WTC11 (cell line): ENCODE data around the gene DNAJC17. TPM values are rescaled to one million over a fixed set of nuclear protein-coding genes. Genes with fewer than 3 reads are reported as not detected.

Experiments used
- ATAC-seq: fragments of 200-7000 bp; cut with Tn5 transposase; 2 replicates; pipeline ENCODE4 v1.10.0; 2021; ENCODE audit warnings: mild to moderate bottlenecking, moderate library complexity
- CTCF ChIA-PET: fragments of 300-600 bp; sonication (Branson Sonifier 250); formaldehyde crosslinking; loops from one replicate; lab custom pipeline; 2021; ENCODE audit warnings: antibody characterized with exemption; lab: Charles Lee
- POLR2A ChIA-PET: fragments of 350-600 bp; sonication (Branson Sonifier 250); formaldehyde crosslinking; loops from one replicate; lab custom pipeline; 2021; ENCODE audit warnings: antibody characterized with exemption; lab: Charles Lee
- DNase-seq: peaks from one replicate; pipeline ENCODE4 v3.0.0; 2021; ENCODE audit warnings: low spot score
- H3K27ac Mint-ChIP-seq: 2 replicates; pipeline ENCODE4 v1.8.0; 2021; ENCODE audit warnings: mixed read lengths
- H3K27me3 Mint-ChIP-seq: 2 replicates; pipeline ENCODE4 v1.8.0; 2021; ENCODE audit warnings: low read depth, mild to moderate bottlenecking, moderate library complexity, mixed read lengths
- H3K36me3 Mint-ChIP-seq: 2 replicates; pipeline ENCODE4 v1.8.0; 2021; ENCODE audit warnings: mixed read lengths
- H3K4me1 Mint-ChIP-seq: 2 replicates; pipeline ENCODE4 v1.8.0; 2022; ENCODE audit warnings: mixed read lengths
- H3K4me3 Mint-ChIP-seq: 2 replicates; pipeline ENCODE4 v1.8.0; 2021; ENCODE audit warnings: mild to moderate bottlenecking, moderate library complexity, mixed read lengths
- H3K9me3 Mint-ChIP-seq: 2 replicates; pipeline ENCODE4 v1.8.0; 2021; ENCODE audit warnings: mixed read lengths
- CREM ChIP-seq: sonication (generic); formaldehyde crosslinking; IDR thresholded peaks from 2 replicates; pipeline ENCODE4 v1.8.1; 2022; ENCODE audit warnings: mild to moderate bottlenecking, missing genetic modification reagents, moderate library complexity
- FOXK1 ChIP-seq: sonication (generic); formaldehyde crosslinking; IDR thresholded peaks from 2 replicates; pipeline ENCODE4 v1.8.0; 2022; ENCODE audit warnings: mild to moderate bottlenecking, moderate library complexity, missing genetic modification reagents
- MXD4 ChIP-seq: fragments of 250-450 bp; sonication (Bioruptor Pico); IDR thresholded peaks from 2 replicates; pipeline ENCODE4 v1.8.0; 2021; ENCODE audit warnings: mild to moderate bottlenecking, moderate library complexity, borderline replicate concordance
- NFE2L1 ChIP-seq: sonication (generic); formaldehyde crosslinking; IDR thresholded peaks from 2 replicates; pipeline ENCODE4 v1.8.1; 2023; ENCODE audit warnings: missing genetic modification reagents
- NR2C2 ChIP-seq: sonication (generic); formaldehyde crosslinking; IDR thresholded peaks from 2 replicates; pipeline ENCODE4 v1.8.0; 2022; ENCODE audit warnings: mild to moderate bottlenecking, missing genetic modification reagents
- OVOL2 ChIP-seq: fragments of 250-450 bp; sonication (Bioruptor Pico); IDR thresholded peaks from 2 replicates; pipeline ENCODE4 v1.9.0; 2021; ENCODE audit warnings: mild to moderate bottlenecking, borderline replicate concordance
- RORB ChIP-seq: fragments of 250-450 bp; sonication (Bioruptor Pico); IDR thresholded peaks from 2 replicates; pipeline ENCODE4 v1.9.0; 2021; ENCODE audit warnings: mild to moderate bottlenecking
- SMAD3 ChIP-seq: sonication (generic); formaldehyde crosslinking; IDR thresholded peaks from 2 replicates; pipeline ENCODE4 v1.8.0; 2022; ENCODE audit warnings: missing genetic modification reagents, mild to moderate bottlenecking, borderline replicate concordance
- SP1 ChIP-seq: sonication (generic); formaldehyde crosslinking; conservative IDR thresholded peaks from 2 replicates; pipeline ENCODE4 v1.8.1; 2022; ENCODE audit warnings: missing genetic modification reagents
- TCF7 ChIP-seq: sonication (generic); formaldehyde crosslinking; IDR thresholded peaks from 2 replicates; pipeline ENCODE4 v1.8.0; 2022; ENCODE audit warnings: mild to moderate bottlenecking, low read depth, missing genetic modification reagents, moderate library complexity
- ZNF138 ChIP-seq: sonication (generic); formaldehyde crosslinking; conservative IDR thresholded peaks from 2 replicates; pipeline ENCODE4 v1.8.1; 2022; ENCODE audit warnings: mild to moderate bottlenecking, moderate library complexity, missing genetic modification reagents
- ZNF232 ChIP-seq: sonication (generic); formaldehyde crosslinking; IDR thresholded peaks from 2 replicates; pipeline ENCODE4 v1.8.0; 2022; ENCODE audit warnings: mild to moderate bottlenecking, missing genetic modification reagents
- ZNF671 ChIP-seq: fragments of 250-450 bp; sonication (Bioruptor Pico); IDR thresholded peaks from 2 replicates; pipeline ENCODE4 v1.8.0; 2021; ENCODE audit warnings: mild to moderate bottlenecking
- total RNA-seq: library from RNA; stranded (reverse); gene quantifications from 3 replicates; pipeline ENCODE4 v1.2.3, GENCODE V29; 2021
- TF ChIP-seq, protein P1 (sequence below): sonication (generic); formaldehyde crosslinking; IDR thresholded peaks from 2 replicates; pipeline ENCODE4 v1.8.1; 2022; ENCODE audit warnings: low read depth, mild to moderate bottlenecking, moderate library complexity, missing genetic modification reagents, borderline replicate concordance
- TF ChIP-seq, protein P2 (sequence below): sonication (generic); formaldehyde crosslinking; IDR thresholded peaks from 2 replicates; pipeline ENCODE4 v1.8.1; 2023; ENCODE audit warnings: mild to moderate bottlenecking, missing genetic modification reagents
- TF ChIP-seq, protein P3 (sequence below): fragments of 250-450 bp; sonication (Bioruptor Pico); IDR thresholded peaks from 2 replicates; pipeline ENCODE4 v1.9.0; 2021; ENCODE audit warnings: mild to moderate bottlenecking
- TF ChIP-seq, protein P4 (sequence below): sonication (generic); formaldehyde crosslinking; IDR thresholded peaks from 2 replicates; pipeline ENCODE4 v1.8.1; 2023; ENCODE audit warnings: mild to moderate bottlenecking, missing genetic modification reagents, borderline replicate concordance
- TF ChIP-seq, protein P5 (sequence below): sonication (generic); formaldehyde crosslinking; IDR thresholded peaks from 2 replicates; pipeline ENCODE4 v1.8.0; 2022; ENCODE audit warnings: mild to moderate bottlenecking, missing genetic modification reagents
- TF ChIP-seq, protein P6 (sequence below): sonication (generic); formaldehyde crosslinking; IDR thresholded peaks from 2 replicates; pipeline ENCODE4 v1.8.0; 2022; ENCODE audit warnings: mild to moderate bottlenecking, missing genetic modification reagents

The DNAJC17 gene
- total RNA-seq, 1 experiment from 2014 or later: 49.8 TPM

DNA sequence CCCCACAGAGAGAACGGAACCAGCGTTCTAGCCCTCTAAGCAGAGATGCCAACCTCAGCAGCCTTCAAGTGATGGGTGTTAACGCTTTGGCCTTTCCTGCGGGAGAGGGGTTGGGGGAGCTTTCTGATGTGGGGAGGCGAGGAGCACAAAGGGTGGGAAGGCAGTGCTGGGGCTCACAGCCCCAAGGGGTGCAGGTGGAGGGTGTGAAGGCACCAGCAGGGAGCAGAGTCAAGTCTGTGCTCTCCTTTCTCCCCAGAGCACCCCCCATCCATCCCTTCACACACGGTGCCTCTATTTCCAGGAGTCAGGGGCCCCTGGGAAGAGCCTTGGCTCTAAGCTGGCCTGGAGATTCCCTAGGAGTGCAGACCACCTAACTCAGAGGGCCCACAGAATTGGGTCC is 33.4 kb downstream of the DNAJC17 start:
- Mint-ChIP-seq H3K27me3 (no peaks in the 10 kb centered on the region), H3K4me1 (no peaks in the 10 kb centered on the region), H3K27ac (no peak overlapping the region), H3K4me3 (no peak overlapping the region), H3K36me3 (peaks cover 22% of the 10 kb centered on the region), H3K9me3 (no peaks in the 10 kb centered on the region)
- ChIA-PET POLR2A (no interaction called here), CTCF (no interaction called here)
- DNase-seq: no peak
- TF ChIP-seq RORB: no peak
- TF ChIP-seq OVOL2: no peak
- TF ChIP-seq, protein P1, sequence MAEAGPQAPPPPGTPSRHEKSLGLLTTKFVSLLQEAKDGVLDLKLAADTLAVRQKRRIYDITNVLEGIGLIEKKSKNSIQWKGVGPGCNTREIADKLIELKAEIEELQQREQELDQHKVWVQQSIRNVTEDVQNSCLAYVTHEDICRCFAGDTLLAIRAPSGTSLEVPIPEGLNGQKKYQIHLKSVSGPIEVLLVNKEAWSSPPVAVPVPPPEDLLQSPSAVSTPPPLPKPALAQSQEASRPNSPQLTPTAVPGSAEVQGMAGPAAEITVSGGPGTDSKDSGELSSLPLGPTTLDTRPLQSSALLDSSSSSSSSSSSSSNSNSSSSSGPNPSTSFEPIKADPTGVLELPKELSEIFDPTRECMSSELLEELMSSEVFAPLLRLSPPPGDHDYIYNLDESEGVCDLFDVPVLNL (CRISPR knock-in tag): no peak
- TF ChIP-seq, protein P2, sequence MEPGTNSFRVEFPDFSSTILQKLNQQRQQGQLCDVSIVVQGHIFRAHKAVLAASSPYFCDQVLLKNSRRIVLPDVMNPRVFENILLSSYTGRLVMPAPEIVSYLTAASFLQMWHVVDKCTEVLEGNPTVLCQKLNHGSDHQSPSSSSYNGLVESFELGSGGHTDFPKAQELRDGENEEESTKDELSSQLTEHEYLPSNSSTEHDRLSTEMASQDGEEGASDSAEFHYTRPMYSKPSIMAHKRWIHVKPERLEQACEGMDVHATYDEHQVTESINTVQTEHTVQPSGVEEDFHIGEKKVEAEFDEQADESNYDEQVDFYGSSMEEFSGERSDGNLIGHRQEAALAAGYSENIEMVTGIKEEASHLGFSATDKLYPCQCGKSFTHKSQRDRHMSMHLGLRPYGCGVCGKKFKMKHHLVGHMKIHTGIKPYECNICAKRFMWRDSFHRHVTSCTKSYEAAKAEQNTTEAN (CRISPR knock-in tag): no peak
- no peak for TF ChIP-seq TCF7 (CRISPR knock-in tag)
- no peak for TF ChIP-seq SP1
- no peak for TF ChIP-seq FOXK1 (CRISPR knock-in tag)
- no peak for ATAC-seq

DNA sequence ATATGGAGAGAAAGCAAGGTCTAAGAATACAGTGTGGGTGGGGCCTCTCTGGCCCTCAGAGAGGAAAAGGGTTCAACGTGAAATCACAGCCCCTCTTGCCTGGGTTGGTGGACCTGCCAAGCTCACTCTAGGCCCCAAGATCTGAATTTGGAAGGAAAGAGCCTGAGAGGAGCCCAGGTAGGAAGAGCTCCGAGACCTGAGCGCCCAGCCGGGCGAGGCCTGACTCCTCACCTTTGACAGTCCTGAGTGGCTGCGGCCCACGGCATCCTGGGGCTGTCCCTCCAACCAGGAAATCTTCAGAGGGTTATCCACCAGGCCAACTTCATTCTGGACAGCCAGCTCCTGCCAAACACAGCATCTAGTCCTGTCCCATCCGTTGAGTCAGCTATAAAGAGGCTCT is 33.8 kb downstream of the DNAJC17 start:
- no peaks in the 10 kb centered on the region for H3K9me3 Mint-ChIP-seq
- no peaks in the 10 kb centered on the region for H3K27me3 Mint-ChIP-seq
- ATAC-seq (no peak), DNase-seq (no peak)
- ChIA-PET CTCF (no interaction called here), POLR2A (no interaction called here)
- no peak overlapping the region for H3K4me3 Mint-ChIP-seq
- peaks cover 21% of the 10 kb centered on the region for H3K36me3 Mint-ChIP-seq
- no peaks in the 10 kb centered on the region for H3K4me1 Mint-ChIP-seq
- TF ChIP-seq ZNF138 (CRISPR knock-in tag): no peak
- TF ChIP-seq NR2C2: no peak
- TF ChIP-seq, protein P3, sequence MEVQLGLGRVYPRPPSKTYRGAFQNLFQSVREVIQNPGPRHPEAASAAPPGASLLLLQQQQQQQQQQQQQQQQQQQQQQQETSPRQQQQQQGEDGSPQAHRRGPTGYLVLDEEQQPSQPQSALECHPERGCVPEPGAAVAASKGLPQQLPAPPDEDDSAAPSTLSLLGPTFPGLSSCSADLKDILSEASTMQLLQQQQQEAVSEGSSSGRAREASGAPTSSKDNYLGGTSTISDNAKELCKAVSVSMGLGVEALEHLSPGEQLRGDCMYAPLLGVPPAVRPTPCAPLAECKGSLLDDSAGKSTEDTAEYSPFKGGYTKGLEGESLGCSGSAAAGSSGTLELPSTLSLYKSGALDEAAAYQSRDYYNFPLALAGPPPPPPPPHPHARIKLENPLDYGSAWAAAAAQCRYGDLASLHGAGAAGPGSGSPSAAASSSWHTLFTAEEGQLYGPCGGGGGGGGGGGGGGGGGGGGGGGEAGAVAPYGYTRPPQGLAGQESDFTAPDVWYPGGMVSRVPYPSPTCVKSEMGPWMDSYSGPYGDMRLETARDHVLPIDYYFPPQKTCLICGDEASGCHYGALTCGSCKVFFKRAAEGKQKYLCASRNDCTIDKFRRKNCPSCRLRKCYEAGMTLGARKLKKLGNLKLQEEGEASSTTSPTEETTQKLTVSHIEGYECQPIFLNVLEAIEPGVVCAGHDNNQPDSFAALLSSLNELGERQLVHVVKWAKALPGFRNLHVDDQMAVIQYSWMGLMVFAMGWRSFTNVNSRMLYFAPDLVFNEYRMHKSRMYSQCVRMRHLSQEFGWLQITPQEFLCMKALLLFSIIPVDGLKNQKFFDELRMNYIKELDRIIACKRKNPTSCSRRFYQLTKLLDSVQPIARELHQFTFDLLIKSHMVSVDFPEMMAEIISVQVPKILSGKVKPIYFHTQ (CRISPR knock-in tag): no peak
- no peak for TF ChIP-seq MXD4
- no peak for TF ChIP-seq SMAD3
- TF ChIP-seq ZNF232 (CRISPR knock-in tag): no peak
- TF ChIP-seq, protein P4, sequence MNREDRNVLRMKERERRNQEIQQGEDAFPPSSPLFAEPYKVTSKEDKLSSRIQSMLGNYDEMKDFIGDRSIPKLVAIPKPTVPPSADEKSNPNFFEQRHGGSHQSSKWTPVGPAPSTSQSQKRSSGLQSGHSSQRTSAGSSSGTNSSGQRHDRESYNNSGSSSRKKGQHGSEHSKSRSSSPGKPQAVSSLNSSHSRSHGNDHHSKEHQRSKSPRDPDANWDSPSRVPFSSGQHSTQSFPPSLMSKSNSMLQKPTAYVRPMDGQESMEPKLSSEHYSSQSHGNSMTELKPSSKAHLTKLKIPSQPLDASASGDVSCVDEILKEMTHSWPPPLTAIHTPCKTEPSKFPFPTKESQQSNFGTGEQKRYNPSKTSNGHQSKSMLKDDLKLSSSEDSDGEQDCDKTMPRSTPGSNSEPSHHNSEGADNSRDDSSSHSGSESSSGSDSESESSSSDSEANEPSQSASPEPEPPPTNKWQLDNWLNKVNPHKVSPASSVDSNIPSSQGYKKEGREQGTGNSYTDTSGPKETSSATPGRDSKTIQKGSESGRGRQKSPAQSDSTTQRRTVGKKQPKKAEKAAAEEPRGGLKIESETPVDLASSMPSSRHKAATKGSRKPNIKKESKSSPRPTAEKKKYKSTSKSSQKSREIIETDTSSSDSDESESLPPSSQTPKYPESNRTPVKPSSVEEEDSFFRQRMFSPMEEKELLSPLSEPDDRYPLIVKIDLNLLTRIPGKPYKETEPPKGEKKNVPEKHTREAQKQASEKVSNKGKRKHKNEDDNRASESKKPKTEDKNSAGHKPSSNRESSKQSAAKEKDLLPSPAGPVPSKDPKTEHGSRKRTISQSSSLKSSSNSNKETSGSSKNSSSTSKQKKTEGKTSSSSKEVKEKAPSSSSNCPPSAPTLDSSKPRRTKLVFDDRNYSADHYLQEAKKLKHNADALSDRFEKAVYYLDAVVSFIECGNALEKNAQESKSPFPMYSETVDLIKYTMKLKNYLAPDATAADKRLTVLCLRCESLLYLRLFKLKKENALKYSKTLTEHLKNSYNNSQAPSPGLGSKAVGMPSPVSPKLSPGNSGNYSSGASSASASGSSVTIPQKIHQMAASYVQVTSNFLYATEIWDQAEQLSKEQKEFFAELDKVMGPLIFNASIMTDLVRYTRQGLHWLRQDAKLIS (CRISPR knock-in tag): no peak
- TF ChIP-seq, protein P5, sequence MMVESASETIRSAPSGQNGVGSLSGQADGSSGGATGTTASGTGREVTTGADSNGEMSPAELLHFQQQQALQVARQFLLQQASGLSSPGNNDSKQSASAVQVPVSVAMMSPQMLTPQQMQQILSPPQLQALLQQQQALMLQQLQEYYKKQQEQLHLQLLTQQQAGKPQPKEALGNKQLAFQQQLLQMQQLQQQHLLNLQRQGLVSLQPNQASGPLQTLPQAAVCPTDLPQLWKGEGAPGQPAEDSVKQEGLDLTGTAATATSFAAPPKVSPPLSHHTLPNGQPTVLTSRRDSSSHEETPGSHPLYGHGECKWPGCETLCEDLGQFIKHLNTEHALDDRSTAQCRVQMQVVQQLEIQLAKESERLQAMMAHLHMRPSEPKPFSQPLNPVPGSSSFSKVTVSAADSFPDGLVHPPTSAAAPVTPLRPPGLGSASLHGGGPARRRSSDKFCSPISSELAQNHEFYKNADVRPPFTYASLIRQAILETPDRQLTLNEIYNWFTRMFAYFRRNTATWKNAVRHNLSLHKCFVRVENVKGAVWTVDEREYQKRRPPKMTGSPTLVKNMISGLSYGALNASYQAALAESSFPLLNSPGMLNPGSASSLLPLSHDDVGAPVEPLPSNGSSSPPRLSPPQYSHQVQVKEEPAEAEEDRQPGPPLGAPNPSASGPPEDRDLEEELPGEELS (CRISPR knock-in tag): no peak
- TF ChIP-seq CREM: no peak
- TF ChIP-seq, protein P6, sequence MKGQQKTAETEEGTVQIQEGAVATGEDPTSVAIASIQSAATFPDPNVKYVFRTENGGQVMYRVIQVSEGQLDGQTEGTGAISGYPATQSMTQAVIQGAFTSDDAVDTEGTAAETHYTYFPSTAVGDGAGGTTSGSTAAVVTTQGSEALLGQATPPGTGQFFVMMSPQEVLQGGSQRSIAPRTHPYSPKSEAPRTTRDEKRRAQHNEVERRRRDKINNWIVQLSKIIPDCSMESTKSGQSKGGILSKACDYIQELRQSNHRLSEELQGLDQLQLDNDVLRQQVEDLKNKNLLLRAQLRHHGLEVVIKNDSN (CRISPR knock-in tag): no peak
- no peak for TF ChIP-seq ZNF671 (CRISPR knock-in tag)
- TF ChIP-seq OVOL2: no peak
- no peak for TF ChIP-seq NFE2L1 (CRISPR knock-in tag)
- no peak overlapping the region for H3K27ac Mint-ChIP-seq
